Measurements from ENCODE around the gene CHMP1A. TPM values are rescaled to one million over a fixed set of nuclear protein-coding genes. Genes with fewer than 3 reads are reported as not detected.

CHMP1A gene
- total RNA-seq, 4 donors from 2014 or later = 53.4 to 105 (median 78.8) TPM

- H3K9me3 ChIP-seq = no peaks in the 10 kb centered on the region
- no peak overlapping the region for H3K27ac ChIP-seq
- in situ Hi-C loops (cut with MboI; ENCODE audit: low sequenced_read_pairs in 4 of 4) = no loop called here
- peaks cover 0 to 20% (median 6%) of the 10 kb centered on the region in 3 donors for H3K27me3 ChIP-seq
- H3K4me1 ChIP-seq = no peaks in the 10 kb centered on the region
- H3K36me3 ChIP-seq = no peaks in the 10 kb centered on the region
- ATAC-seq (no peak), DNase-seq (no peak)
- TF ChIP-seq CTCF (IDR thresholded peaks at IDR 0.05 in 4 of 5, conservative IDR thresholded peaks at IDR 0.05 in 1 of 5) (no peak), POLR2A (IDR thresholded peaks at IDR 0.05) (no peak)
- no peak overlapping the region for H3K4me3 ChIP-seq
- intact Hi-C loops (cut with DNase I; ENCODE audit: low total_unique reads) = no loop called here
Measured at GRCh38 chr16:89600427-89600826, 57.1 kb downstream of the CHMP1A start.

- intact Hi-C loops (cut with DNase I; ENCODE audit: low total_unique reads) (no loop called here), in situ Hi-C loops (cut with MboI; ENCODE audit: low sequenced_read_pairs in 4 of 4) (no loop called here)
- no peak overlapping the region for H3K27ac ChIP-seq
- no peak overlapping the region for H3K4me3 ChIP-seq
- TF ChIP-seq CTCF (IDR thresholded peaks at IDR 0.05 in 4 of 5, conservative IDR thresholded peaks at IDR 0.05 in 1 of 5) (no peak), POLR2A (IDR thresholded peaks at IDR 0.05) (no peak)
- peaks cover 0 to 15% (median 6%) of the 10 kb centered on the region in 3 donors for H3K27me3 ChIP-seq
- DNase-seq (no peak), ATAC-seq (no peak)
- H3K4me1 ChIP-seq = no peaks in the 10 kb centered on the region
- H3K9me3 ChIP-seq = no peaks in the 10 kb centered on the region
- no peaks in the 10 kb centered on the region for H3K36me3 ChIP-seq
Measured at GRCh38 chr16:89599902-89600301, 57.6 kb downstream of the CHMP1A start.

GRCh38 chr16:89599451-89599858 is 58.1 kb downstream of the CHMP1A start:
- intact Hi-C loops (cut with DNase I; ENCODE audit: low total_unique reads) = no loop called here
- no peak for DNase-seq
- no peak for ATAC-seq
- Histone ChIP-seq H3K9me3 (no peaks in the 10 kb centered on the region), H3K4me3 (no peak overlapping the region), H3K27ac (no peak overlapping the region), H3K4me1 (no peaks in the 10 kb centered on the region), H3K36me3 (no peaks in the 10 kb centered on the region), H3K27me3 (peaks cover 0 to 11% (median 6%) of the 10 kb centered on the region in 3 donors)
- in situ Hi-C loops (cut with MboI; ENCODE audit: low sequenced_read_pairs in 4 of 4) = no loop called here
- TF ChIP-seq POLR2A (IDR thresholded peaks at IDR 0.05) = no peak
- no peak for TF ChIP-seq CTCF (IDR thresholded peaks at IDR 0.05 in 4 of 5, conservative IDR thresholded peaks at IDR 0.05 in 1 of 5)

GRCh38 chr16:89598199-89598598 is 59.3 kb downstream of the CHMP1A start:
- Histone ChIP-seq H3K4me3 (no peak overlapping the region), H3K9me3 (no peaks in the 10 kb centered on the region), H3K27me3 (peaks cover 0 to 11% (median 6%) of the 10 kb centered on the region in 3 donors), H3K4me1 (no peaks in the 10 kb centered on the region), H3K27ac (no peak overlapping the region), H3K36me3 (no peaks in the 10 kb centered on the region)
- TF ChIP-seq POLR2A (IDR thresholded peaks at IDR 0.05) (no peak), CTCF (IDR thresholded peaks at IDR 0.05 in 4 of 5, conservative IDR thresholded peaks at IDR 0.05 in 1 of 5) (no peak)
- DNase-seq (no peak), ATAC-seq (no peak)
- intact Hi-C loops (cut with DNase I; ENCODE audit: low total_unique reads) = no loop called here
- in situ Hi-C loops (cut with MboI; ENCODE audit: low sequenced_read_pairs in 4 of 4) = no loop called here

Data from gastrocnemius medialis (tissue), 4 donors.